Measurements from ENCODE around the gene PSMC4. TPM values are rescaled to one million over a fixed set of nuclear protein-coding genes. Genes with fewer than 3 reads are reported as not detected.
A peak's percentile ranks its signal among the peaks of the same experiment; 100 is the strongest.

The PSMC4 gene
- total RNA-seq, 1 experiment from 2014 or later: 120 TPM

- Histone ChIP-seq H3K4me2 (ENCODE audit: low read length) (peak overlapping the region; percentile 84), H3K36me3 (ENCODE audit: control insufficient read depth in 1 of 2, insufficient read depth in 2 of 2, low read length in 2 of 2) (no peaks in the 10 kb centered on the region), H3K9me3 (ENCODE audit: control insufficient read depth in 1 of 2, insufficient read depth in 1 of 2, low read depth in 1 of 2, low read length in 2 of 2) (peaks cover 4 to 6% of the 10 kb centered on the region in 2 experiments; a peak in 3 of 4 replicates), H3K27ac (ENCODE audit: low read depth, low read length) (peak overlapping the region; percentile 51), H3K4me1 (ENCODE audit: control insufficient read depth in 1 of 2, insufficient read depth in 2 of 2, low read length in 2 of 2) (peaks cover 0 to 11% of the 10 kb centered on the region in 2 experiments; a peak in 2 of 4 replicates), H3K9me2 (ENCODE audit: insufficient read depth) (no peaks in the 10 kb centered on the region), H3K4me3 (replicated peaks in 1 of 2; ENCODE audit: low read depth in 1 of 2, low read length in 2 of 2) (peak overlapping the region; percentile 52 to 78), H4K20me1 (ENCODE audit: insufficient read depth) (no peaks in the 10 kb centered on the region), H3K27me3 (ENCODE audit: insufficient read depth, low read length) (no peaks in the 10 kb centered on the region), H2AFZ (ENCODE audit: low read depth, low read length, poor library complexity, severe bottlenecking) (peak overlapping the region; percentile 71), H3K9ac (ENCODE audit: low read length) (peak overlapping the region; percentile 79), H3K79me2 (ENCODE audit: insufficient read depth, low read length) (peaks cover 21% of the 10 kb centered on the region)
- peak; percentile 29 for TF ChIP-seq TCF7L2 (IDR thresholded peaks at IDR 0.05; ENCODE audit: borderline replicate concordance, extremely low read depth, insufficient read depth, insufficient read length)
- TF ChIP-seq EGR1 (IDR thresholded peaks at IDR 0.05; ENCODE audit: low read depth): no peak
- no peak for TF ChIP-seq REST (IDR thresholded peaks at IDR 0.05; ENCODE audit: low read depth)
- TF ChIP-seq RAD21 (IDR thresholded peaks at IDR 0.05; ENCODE audit: low read depth): 0 out of 2 replicates have a peak, but pooled peaks have one; percentile 2
- TF ChIP-seq MAX (IDR thresholded peaks at IDR 0.05): peak; percentile 67
- no peak for TF ChIP-seq SP1 (IDR thresholded peaks at IDR 0.05; ENCODE audit: low read depth)
- TSS peak; percentile 89 for BruUV-seq (replicated peaks)
- ChIA-PET POLR2A (interaction anchor here (0.6 to 1.5 kb wide), 2 partner anchors 26 to 49 kb away, joined by 3 to 7 read pairs; partner anchors contain the start of gene PSMC4), CTCF (no interaction called here), RAD21 (ENCODE audit: low non-redundant PET in 1 of 2, low total read pairs in 2 of 2, uncharacterized antibody in 2 of 2, unreplicated experiment in 2 of 2) (no interaction called here)
- ATAC-seq (peak; percentile 69), DNase-seq (ENCODE audit: low read depth, low spot score) (peak; percentile 29)
- intact Hi-C loops (cut with micrococcal nuclease): no loop called here
These were observed 25.3 kb downstream of the PSMC4 start for GRCh38 chr19:39996218-39996810.

Data from HCT116 (cell line).